GM19025 (cell line): ENCODE data around the gene ST3GAL3.

Experiments used
- ATAC-seq: cut with Tn5 transposase; IDR thresholded peaks from one replicate; pipeline ENCODE4 v1.9.1; 2021; ENCODE audit warnings: mild to moderate bottlenecking, low read depth, moderate library complexity; ENCODE audit not compliant: unreplicated experiment

The ST3GAL3 gene

GRCh38 chr1:43843684-43844083, 136.3 kb downstream of the ST3GAL3 start:
- no peak for ATAC-seq

DNA sequence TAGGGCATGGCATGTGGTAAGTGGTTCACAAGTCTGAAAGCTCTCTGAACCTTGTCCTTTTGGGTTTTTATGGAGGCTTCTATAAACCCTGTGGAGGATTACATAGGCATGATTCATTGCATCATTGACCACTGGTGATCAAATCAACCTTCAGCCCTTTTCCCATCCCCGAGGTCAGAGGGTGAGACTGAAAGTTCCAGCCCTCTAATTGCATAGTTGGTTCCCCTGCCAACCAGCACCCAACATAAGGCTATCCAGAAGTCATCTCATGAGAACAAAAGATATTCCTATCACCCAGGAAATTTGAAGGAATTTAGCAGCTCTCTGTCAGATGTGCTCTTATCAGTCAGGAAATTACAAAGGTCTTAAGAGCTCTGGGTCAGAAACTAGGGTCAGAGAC, 136.8 kb downstream of the ST3GAL3 start:
- ATAC-seq, result no peak

DNA sequence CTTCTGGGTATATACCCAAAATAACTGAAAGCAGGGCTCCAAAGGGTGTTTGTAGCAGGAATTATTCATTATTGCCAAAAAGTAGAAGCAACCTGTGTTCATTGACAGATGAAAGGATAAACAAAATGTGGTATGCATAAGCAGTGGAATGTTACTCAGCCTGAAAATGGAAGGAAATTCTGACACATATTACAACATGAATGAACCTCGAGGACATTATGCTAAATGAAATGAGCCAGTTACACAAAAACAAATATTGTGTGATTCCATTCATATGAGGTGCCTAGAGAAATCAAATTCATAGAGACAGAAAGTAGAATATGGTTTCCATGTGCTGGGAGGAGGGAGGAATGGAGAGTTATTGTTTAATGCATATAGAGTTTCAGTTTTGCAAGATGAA, 140.0 kb downstream of the ST3GAL3 start:
- no peak for ATAC-seq

DNA sequence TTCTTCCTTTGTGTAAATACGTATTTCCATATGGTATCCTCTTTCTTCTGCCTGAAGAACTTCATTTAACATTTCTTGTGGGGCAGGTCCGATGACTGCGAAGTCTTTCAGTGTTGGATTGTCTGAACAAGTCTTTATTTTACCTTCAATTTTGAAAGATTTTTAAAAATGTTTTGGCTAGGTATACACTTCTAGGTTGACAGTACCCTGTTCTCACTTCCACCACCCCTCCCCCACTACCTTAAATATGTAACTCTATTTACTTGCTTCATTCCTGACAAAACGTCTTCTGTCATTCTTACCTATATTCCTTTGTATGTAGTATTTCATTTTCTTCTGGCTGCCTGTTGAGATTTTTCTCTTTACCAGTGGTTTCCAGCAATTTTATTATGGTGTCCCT, 140.5 kb downstream of the ST3GAL3 start:
- ATAC-seq, result no peak

- ATAC-seq, result no peak
Observed at GRCh38 chr1:43849670-43850069, 142.3 kb downstream of the ST3GAL3 start.

GRCh38 chr1:43850591-43851233, 143.4 kb downstream of the ST3GAL3 start:
- no peak for ATAC-seq

- no peak for ATAC-seq
Observed at GRCh38 chr1:43851561-43852338, 144.4 kb downstream of the ST3GAL3 start.

DNA sequence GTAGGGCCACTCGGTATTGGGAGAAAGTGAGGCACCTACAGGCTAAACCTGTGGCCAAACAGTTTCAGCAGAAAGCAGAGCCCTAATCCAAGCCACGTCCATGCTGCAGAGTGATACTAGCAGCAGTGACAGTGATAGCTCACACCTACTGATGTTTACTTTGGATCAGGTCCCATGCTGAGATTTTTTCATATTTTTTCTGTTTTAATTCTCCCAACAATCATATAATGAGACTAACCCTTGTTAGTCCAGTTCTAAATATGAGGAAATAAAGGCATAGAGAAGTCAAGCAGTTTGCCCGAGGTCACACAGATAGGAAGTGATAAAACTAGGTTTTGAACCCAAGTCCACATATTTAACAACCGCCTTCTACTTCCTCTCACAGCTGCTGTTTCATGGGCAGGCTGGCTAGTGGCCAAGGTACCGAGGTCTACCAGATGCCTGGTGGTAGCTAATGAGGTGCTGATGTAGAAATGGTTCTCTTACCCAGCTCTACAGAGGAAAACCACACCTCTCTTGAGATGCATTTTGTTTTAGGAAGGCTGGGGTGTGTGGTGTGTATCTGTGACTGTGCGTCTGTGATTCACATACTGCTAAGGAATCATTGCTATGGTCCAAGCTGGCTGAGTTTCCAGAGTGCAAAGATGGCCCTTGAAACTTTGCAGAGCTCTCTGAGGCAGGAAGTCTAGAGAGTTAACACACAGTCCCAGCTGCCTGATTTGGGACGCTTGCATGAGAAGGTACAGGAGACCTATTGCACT, 146.0 kb downstream of the ST3GAL3 start:
- no peak for ATAC-seq

DNA sequence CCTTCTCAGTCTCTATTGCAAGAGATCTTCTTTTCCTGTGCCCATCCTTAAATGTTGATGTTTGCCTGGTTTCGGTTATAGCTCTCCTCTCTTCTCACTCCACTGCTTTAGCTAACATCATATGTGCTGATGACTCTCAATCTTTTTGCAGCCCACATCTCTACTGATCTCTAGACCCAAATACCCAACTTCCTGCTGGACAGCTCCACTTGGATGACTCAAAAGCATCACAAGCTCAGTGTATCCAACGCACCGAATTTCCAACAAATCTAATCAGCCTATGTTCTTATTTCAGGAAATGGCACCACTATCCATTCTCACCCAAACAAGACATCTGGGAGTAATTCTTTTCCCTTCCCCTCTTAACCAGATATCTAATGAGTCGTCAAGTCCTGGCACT, 147.1 kb downstream of the ST3GAL3 start:
- no peak for ATAC-seq

DNA sequence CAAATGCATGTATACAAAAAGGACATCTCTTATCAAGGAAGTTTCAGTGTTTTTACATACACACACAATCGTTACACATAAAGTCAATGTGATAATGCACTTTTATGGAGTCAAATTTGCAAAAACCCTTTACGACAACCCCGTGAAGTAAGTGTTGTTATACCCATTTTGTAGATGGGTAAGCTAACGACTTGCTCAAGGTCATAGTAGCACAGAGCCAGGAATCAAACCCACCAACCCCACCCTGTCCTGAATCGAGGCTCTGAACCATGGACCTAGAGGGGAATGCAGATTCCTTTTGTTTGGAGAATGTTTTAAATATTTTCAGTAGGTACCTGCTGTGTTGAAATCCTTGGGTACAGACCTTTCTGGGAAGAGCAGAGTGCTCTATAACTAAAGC, 148.9 kb downstream of the ST3GAL3 start:
- ATAC-seq, result no peak

DNA sequence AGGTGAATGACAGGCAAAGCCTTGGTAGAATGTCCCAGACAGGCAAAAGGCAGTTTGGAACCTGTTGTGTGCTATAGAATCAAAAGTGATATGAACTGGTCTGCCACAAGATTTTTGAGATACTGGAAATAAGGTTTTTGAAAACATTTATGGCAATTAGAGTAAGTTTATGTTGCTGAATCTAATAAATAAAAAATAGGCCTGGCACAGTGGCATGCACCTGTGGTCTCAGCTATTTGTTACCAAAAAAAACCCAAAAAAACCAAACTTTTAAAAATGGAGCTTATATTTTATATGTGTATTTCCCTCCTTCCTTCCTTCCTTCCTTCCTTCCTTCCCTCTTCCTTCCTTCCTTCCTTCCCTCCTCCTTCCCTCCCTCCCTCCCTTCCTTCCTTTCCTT, 149.8 kb downstream of the ST3GAL3 start:
- no peak for ATAC-seq

GRCh38 chr1:43858324-43858723, 151.0 kb downstream of the ST3GAL3 start:
- no peak for ATAC-seq

DNA sequence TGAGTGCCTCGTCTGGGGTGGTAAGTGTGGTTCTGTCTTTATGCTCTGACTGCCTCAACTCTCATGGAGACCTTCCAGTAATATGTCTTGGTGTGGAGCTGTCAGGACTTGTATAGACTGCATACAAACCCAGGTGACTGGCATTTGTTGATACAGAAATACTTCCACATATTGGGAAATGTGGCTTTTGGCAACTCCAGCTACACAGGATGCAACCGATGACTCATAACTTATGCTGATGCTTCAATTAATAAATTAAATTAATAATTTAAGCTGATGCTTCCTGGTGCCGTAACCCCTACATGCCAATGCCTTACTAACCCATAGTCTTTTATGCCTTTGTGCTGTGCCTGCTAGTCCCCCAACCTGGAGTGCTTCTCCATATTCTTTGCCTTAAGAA, 154.0 kb downstream of the ST3GAL3 start:
- no peak for ATAC-seq

DNA sequence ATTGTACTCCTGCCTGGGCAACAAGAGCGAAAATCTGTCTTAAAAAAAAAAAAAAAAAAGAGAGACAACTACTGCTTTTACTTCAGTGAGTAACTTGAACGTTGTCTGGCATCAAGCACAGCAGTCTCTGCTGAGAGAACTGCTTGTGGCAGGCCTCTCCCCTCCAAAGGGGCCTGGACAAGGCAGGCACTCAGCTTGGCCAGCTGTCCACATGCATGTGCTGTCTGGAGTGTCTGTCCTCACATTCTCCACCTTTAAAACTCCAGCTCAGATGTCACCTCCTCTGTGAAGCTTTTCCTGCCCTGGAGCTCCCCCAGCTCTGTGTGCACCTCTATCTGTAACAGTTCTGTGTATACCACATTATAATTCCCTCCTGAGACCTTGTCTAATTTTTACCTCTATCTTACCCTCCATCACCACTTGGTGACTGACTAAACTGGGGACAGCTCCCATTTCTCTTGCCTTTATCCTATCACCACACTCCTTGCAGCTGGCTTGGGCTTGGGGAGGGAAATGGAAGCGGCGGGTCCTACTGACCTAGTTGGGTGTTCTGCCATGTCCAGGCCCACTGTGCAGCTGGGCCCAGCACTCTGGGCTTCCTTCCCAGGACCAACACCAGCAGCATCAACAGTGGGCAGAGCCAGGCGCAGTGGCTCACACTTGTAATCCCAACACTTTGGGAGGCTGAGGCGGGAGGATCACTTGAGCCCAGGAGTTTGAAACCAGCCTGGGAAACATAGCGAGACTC, 154.8 kb downstream of the ST3GAL3 start:
- ATAC-seq, result no peak

DNA sequence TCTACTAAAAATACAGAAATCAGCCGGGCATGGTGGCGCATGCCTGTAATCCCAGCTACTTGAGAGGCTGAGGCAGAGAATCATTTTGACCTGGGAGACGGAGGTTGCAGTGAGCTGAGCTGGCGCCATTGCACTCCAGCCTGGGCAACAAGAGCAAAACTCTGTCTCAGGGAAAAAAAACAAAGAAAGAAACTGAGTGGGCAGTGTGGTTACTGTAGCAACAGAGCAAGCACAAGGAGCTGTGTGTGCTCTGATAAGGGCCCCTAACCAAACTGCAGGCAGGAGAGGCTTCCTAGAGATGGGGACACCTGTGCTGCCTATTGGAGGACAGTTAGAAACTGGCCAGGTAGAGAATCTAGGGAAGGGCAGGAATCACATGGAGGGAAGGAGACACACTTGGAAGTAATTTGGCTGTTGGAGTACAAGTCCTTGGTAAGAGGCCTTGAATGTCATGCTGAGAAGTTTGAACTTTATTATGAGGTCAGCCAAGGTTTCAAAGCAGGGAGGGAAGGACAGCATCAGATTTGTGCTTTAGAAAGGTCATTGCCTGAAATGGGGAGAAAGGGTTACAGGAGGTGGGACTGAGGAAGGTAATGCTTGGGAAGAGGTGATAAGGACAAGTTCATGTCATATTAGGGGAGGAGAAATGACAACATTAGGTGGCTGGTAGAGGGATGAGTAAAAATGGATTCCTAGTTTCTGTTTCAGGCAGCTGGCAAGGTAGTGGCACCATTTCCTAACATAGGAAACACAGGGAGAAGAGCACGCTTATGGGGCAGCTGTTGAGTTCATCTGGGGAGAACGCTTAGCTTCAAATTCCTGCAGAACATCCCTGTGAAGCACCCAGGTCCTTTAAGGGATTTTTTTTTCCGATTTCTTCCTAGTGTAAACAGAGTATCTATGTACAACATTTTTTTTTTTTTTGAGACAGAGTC, 157.0 kb downstream of the ST3GAL3 start:
- no peak for ATAC-seq

DNA sequence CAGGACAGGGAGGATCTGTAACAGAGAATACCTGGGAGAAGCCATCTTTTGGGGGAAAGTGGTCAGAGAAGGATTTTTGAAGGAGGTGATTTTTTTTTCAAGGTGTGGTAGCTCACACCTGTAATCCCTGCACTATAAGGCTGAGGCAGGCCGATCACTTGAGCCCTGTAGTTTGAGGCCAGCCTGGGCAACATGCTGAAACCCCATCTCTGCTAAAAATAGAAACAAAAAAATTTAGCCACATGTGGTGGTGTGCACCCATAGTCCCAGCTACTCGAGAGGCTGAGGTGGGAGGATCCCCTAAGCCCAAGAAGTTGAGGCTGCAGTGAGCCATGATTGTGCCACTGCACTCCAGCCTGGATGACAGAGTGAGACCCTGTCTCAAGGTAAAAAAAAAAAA, 158.9 kb downstream of the ST3GAL3 start:
- ATAC-seq, result no peak

- no peak for ATAC-seq
Observed at GRCh38 chr1:43867976-43868740, 160.8 kb downstream of the ST3GAL3 start.

DNA sequence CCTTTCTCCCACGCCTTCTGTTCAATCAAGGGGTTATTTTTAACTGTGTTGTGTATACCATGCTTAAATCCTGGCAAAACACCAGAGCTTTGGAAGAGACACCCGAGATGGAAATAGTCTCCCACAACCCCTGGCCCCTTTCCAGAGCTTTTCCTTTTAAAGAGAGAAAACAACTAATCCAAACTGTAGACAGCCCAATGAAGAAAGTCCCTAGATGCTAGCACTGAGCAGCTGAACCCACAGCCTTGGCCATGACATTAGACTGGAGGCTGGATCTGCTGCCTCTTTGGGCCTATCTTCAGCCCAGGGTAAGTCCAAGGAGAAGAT, 161.4 kb downstream of the ST3GAL3 start:
- ATAC-seq, result no peak

- ATAC-seq, result no peak
Observed at GRCh38 chr1:43870306-43870705, 163.0 kb downstream of the ST3GAL3 start.
